Activated CD4-positive, CD25-positive, alpha-beta regulatory T cell treated with anti-CD3 and anti-CD28 coated beads, Interleukin-2, amount 50 U/mL, for 16 hours (primary cell): ENCODE measurements around the gene SP100.

ENCODE experiments used
- DNase-seq: peaks from one replicate; pipeline ENCODE4 v3.0.0-alpha.2; 2020; ENCODE audit warnings: low read depth, low spot score

SP100 gene

GRCh38 chr2:230541934-230542380, 126.0 kb downstream of the SP100 start:
- DNase-seq: no peak

DNA sequence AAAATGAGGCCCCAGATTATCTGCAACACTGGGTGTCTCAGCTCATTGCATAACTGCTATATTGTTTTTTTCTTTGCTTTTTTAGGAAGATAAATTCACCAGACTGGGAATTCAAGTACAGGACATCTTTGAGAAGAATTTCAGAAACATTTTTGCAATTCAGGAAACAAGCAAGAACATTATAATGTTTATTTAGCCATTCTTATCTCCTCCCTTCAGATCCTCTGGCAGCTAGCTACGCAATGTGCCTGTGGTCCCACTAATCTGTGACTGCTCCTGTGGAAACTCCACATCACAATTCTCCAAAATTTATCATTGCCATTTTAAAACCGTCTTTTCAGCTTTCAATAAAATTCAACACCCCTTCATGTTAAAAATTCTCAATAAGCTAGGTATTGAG, 126.8 kb downstream of the SP100 start:
- DNase-seq: no peak

- DNase-seq: no peak
Measured at GRCh38 chr2:230552181-230552580, 136.2 kb downstream of the SP100 start.

DNA sequence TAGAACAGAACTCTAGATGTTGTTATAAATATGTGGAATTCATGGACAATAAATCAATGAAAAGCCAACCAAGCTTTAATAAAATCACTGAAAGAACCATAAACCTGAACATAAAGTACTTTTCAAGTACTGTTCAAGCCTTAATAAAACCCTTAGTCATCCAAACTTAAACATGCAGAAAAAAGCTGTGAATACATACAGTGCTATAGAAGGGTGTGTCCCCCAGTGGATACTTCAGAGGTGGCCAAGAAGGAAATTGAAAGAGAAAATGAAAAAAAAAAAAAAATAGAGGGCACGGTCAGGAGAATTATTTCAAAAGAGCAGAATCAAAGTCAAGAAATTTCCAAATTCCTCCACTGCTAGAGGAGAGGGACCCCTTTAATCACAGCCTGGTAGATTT, 141.1 kb downstream of the SP100 start:
- DNase-seq: no peak

DNA sequence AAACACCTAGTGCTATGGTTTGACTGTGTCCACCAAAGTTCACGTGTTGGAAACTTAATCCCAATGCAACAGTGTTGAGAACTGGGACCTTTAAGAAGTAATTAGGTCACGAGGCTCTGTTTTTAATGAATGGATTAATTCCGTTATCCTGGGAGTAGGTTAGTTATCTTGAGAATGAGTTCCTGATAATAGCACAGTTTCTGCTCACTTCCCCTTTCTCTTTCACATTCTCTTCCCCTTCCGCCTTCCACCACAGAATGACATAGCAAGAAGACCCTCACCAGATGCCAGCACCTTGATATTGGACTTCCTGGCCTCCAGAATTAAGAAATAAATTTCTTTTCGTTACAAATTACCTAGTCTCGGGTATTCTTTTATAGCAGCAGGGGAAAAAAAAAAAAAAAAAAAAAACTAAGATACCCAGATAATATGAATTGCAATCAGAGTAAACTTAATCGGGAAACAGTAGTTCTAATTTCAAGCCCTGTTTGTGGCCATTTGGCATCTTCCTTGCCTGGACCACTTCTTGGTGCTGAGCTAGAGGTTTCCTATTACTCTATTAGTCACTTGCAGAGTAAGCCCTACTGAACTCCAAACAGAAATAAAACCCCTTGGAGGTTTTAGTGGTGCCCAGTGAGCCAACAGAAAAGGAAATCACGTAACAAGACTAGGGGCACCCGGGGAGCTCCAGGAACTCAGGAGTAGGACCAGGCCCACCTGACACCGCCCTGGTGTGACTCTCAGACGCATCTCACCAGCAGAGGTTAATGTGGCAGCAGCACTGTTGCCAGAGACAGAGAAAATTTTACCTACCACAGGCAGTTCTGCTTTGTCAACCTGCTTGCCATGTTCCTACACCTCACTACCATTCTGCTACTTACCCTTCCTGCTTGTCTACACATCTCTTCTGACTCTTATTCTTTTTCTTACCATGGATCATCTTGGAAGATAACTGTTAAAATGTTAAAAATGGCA, 149.1 kb downstream of the SP100 start:
- DNase-seq: no peak

GRCh38 chr2:230569298-230569697, 153.3 kb downstream of the SP100 start:
- DNase-seq: no peak

DNA sequence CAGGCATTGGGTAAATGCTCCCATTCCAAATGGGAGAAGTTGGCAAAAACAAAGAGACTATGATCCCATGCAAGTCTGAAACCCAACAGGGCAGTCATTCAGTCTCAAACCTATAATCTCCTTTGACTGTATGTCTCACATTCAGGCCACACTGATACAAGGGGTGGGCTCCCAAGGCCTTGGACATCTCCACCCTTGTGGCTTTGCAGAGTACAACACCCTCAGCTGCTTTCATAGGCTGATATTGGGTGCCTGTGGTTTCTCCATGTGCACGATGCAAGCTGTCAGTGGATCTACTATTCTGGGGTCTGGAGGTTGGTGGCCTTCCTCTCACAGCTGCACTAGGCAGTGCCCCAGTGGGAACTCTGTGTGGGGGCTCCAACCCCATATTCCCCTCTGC, 155.0 kb downstream of the SP100 start:
- no peak for DNase-seq

GRCh38 chr2:230575642-230576324, 159.8 kb downstream of the SP100 start:
- peak; percentile 4 for DNase-seq

DNA sequence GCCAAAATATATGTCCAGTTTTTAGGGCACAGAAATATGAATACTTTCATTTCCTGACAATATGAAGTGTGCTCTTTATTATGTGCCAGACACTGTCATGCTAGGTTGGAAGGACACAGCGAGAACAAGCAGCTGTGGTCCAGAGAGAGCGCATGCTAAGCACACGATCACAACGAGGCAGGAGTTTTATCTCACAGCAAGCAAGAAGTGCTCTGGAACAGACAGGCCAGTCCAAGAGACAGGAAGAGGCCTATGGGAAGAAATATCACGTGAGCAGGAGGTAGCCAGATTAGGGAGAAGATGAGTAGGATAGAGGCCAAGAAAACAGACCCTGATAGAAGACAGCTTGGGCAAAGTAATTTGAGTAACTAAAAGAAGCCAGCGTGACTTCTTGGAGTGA, 161.1 kb downstream of the SP100 start:
- DNase-seq: no peak

DNA sequence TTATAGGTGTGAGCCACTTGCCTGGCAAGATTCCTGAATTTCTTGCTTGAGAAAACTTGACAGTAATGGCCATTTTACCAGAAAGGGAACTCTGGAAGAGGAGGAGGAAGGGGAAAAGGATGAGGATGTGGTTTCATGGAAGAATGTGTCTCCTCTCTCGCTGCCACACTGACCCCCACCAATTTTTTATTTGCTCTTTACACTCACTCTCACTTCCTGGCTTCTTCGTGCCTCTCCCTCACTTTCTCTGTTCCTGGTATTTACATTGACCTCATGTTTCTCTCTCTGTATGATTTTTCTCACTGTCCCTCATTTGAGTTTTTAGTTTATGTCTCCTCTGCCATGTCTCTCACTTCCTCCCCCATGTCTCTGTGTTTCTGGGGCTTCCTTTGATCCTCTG, 162.1 kb downstream of the SP100 start:
- no peak for DNase-seq

DNA sequence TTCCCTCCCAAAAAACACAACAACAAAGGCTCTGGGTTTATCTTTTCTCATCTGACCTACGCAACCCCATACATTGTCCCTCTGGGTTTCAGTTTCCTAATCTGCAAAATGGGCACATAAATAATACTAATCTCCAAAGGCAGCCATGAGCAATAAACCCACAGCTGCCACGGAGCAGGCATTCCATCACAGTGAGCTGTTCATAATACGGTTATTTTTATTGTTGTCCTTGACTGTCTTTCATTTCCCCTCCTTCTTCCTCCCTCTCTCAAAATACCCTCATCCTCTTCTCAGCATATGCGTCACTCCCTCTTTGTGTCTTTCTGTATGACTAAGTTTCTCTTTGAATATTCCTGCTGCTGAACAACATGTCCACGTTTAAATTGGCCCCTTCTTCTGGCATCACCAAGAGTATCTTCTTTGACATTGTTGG, 166.9 kb downstream of the SP100 start:
- DNase-seq: no peak

DNA sequence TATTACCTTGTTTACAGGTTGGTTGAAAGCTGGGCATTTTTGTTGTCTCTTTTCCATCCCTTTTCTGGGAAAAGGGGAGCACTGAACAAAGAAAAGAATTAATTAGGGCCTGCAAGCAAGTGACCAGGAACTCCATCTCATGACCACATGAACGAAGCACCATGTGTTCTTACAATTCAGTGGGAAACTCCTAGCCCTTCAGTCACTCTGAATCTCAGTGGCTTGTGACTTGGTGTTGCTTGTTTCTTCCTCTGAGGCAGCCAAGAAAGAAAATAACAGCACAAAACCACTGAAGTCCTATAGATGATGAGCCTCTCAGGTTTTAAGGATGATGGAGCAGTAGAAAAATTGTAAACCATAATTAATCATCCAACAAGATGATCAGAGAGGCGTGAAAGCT, 167.6 kb downstream of the SP100 start:
- DNase-seq: no peak

GRCh38 chr2:230586328-230586982, 170.5 kb downstream of the SP100 start:
- DNase-seq: no peak

DNA sequence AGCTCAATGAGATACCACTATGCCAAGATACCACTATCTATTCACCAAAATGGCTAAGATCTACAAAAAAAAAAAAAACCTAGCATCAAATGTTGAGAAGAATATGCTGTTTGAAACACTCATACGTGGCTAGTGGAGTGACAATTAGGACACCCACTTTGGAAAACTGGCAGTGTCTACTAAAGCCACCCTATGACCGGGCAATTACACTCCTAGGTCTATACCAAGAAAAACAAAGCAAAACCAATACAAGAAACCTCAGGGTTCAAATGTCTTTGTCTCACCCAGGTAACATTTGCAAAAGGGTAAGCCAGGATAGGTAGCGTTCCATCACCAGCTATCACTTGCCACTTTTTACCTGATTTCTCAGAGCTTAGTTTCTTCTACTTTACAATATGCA, 173.0 kb downstream of the SP100 start:
- DNase-seq: no peak

DNA sequence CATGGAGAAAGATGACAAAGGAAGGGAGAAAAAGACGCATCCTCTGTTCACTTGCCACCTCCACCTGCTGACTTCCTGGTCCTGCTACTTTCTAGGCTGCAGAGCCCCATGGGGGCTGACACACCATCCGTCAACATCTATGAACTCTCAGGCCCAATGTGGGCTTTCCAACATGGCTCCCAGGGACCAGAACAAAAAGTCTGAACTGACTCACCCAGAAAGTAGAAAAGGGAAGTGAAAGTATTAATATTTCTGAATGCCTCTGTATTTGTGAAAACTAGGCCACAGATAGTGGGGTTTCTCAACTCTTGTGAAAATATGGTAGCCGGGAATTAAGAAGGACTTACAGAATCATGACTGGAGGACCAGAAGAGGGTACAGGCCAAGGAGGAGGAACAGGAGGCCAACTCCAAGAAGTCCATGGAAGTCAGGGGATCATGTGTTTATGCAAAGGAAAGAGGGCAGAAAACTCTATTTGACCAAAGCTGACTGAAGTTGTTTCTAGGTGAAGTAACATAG, 173.6 kb downstream of the SP100 start:
- DNase-seq: no peak

- DNase-seq: no peak
Measured at GRCh38 chr2:230590333-230590732, 174.3 kb downstream of the SP100 start.

- no peak for DNase-seq
Measured at GRCh38 chr2:230591850-230592249, 175.8 kb downstream of the SP100 start.

DNA sequence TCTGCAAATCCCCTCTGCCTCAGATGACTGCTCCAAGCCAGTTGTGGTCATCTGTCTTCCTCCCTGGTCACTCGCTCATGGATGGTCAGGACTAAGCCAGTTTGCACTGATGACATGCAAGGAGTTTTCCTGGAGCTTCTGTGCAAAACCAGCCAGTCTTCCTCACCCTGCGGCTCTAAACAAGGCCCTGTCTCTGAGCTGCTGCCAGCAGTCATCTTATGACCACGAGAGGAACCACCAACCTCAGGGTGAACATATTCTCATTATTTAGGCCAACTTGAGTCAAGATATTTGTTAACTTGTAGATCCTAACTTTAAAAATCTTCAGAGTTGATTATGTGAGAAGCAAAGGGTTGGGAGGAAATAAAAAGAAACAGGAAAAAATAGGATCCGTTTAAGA, 176.8 kb downstream of the SP100 start:
- DNase-seq: no peak
